Neural cell (in vitro differentiated cells): ENCODE measurements around the gene MAPK4.

ENCODE experiments used
- CTCF ChIP-seq: fragments of 450-650 bp; IDR thresholded peaks from 2 replicates; pipeline ENCODE4 v1.5.1; 2014; ENCODE audit warnings: antibody characterized with exemption, mild to moderate bottlenecking, moderate library complexity; ENCODE audit not compliant: poor library complexity, severe bottlenecking
- MXI1 ChIP-seq: fragments of 450-650 bp; conservative IDR thresholded peaks from 2 replicates; pipeline ENCODE4 v1.6.1; 2014; ENCODE audit warnings: antibody characterized with exemption, mild to moderate bottlenecking; ENCODE audit not compliant: poor library complexity, severe bottlenecking
- SMC3 ChIP-seq: fragments of 450-650 bp; conservative IDR thresholded peaks from 2 replicates; pipeline ENCODE4 v1.6.1; 2014; ENCODE audit warnings: antibody characterized with exemption, mild to moderate bottlenecking, moderate library complexity; ENCODE audit not compliant: poor library complexity
- TF ChIP-seq, protein P1 (sequence below): IDR thresholded peaks from 2 replicates; pipeline ENCODE4 v1.6.1; 2012; ENCODE audit warnings: borderline replicate concordance

DNA sequence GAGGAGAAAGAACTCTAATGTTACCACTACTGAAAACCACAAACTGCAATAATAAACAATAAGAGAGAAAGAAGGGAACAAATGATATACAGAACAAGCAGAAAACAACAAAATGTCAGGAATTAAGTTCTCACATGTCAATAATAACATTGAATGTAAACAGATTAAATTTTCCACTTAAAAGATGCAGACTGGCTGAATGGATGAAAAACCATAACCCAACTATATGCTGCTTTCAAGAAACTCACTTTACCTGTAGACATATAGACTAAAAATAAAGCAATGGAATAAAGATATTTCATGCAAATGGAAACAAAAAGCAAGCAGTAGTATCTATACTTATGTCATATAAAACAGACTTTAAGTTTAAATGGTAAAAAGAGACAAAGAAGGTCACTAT, 209.6 kb downstream of the MAPK4 start:
- TF ChIP-seq CTCF: no peak
- no peak for TF ChIP-seq SMC3
- no peak for TF ChIP-seq MXI1
- TF ChIP-seq, protein P1, sequence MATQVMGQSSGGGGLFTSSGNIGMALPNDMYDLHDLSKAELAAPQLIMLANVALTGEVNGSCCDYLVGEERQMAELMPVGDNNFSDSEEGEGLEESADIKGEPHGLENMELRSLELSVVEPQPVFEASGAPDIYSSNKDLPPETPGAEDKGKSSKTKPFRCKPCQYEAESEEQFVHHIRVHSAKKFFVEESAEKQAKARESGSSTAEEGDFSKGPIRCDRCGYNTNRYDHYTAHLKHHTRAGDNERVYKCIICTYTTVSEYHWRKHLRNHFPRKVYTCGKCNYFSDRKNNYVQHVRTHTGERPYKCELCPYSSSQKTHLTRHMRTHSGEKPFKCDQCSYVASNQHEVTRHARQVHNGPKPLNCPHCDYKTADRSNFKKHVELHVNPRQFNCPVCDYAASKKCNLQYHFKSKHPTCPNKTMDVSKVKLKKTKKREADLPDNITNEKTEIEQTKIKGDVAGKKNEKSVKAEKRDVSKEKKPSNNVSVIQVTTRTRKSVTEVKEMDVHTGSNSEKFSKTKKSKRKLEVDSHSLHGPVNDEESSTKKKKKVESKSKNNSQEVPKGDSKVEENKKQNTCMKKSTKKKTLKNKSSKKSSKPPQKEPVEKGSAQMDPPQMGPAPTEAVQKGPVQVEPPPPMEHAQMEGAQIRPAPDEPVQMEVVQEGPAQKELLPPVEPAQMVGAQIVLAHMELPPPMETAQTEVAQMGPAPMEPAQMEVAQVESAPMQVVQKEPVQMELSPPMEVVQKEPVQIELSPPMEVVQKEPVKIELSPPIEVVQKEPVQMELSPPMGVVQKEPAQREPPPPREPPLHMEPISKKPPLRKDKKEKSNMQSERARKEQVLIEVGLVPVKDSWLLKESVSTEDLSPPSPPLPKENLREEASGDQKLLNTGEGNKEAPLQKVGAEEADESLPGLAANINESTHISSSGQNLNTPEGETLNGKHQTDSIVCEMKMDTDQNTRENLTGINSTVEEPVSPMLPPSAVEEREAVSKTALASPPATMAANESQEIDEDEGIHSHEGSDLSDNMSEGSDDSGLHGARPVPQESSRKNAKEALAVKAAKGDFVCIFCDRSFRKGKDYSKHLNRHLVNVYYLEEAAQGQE: no peak
